Heart left ventricle (tissue), 13 donors: Measurements from ENCODE around the gene MAGI2.

Source experiments
- POLR2A ChIP-seq, 2 donors: fragments of 450-650 bp; IDR thresholded peaks; one replicate each; pipeline ENCODE4 v1.6.1; 2017; ENCODE audit warnings: antibody characterized with exemption in 2 of 2, mild to moderate bottlenecking in 2 of 2, moderate library complexity in 2 of 2
- TF ChIP-seq, protein P1 (sequence below), 12 donors: fragments of 200-600 bp; sonication (generic) in 4 of 12; IDR thresholded peaks; one replicate each; pipeline versions ENCODE4 v1.5.0 to v1.8.0; 2018 to 2022; ENCODE audit warnings: antibody characterized with exemption in 12 of 12, mild to moderate bottlenecking in 5 of 12
- donor health status: ischemic (EF 13 %, LVEDD 7.1; RV severe dilation, severe dysfunction).
- donor health status: DM: no; HTN: yes; CAD: no.
- donor health status: DM: no; HTN: no; CAD: no.
- donor health status: ischemic (EF 25% LVEDD 6.9; RV normal size, moderate dysfunction).
- donor health status: ischemic (EF 25% LVEDD 5.7; RV mildly dilated, moderate dysfunction).
- donor health status: ischemic (EF 35%, LVEDD 5.7; RV mildly dilated, moderate dysfunction).
- donor health status: nonischemic (EF 11% LVEDD 7.7; RV severe dilation, severe dysfunction).
- donor health status: DM: yes; HTN: yes; CAD: no.
- donor health status: PGD.
- donor health status: ischemic (EF 29% LVEDD 5.4; RV normal size, mild dysfunction).
- donor health status: nonischemic (EF 23%, LVEDD 6.1; RV moderate dilation, normal function).

DNA sequence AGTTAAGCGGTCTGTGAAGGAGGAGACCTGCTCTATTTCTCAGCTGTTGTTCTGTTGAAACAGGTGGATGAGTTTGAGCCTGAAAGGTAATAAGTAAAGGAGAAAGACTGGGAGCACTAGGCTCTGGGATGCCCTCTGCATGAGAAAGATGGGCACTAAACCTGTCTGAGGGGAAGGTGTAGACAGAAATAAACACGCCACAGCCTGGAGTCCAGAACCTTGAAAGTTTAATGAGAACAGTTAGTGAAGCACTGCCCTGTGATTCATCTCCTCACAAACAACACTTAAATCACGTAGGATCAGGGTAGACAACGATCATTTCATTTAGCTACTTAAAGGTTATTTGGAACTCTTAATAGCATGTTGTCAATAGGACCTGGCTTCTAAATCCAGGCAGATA is 1461.8 kb downstream of the MAGI2 start:
- TF ChIP-seq, protein P1, sequence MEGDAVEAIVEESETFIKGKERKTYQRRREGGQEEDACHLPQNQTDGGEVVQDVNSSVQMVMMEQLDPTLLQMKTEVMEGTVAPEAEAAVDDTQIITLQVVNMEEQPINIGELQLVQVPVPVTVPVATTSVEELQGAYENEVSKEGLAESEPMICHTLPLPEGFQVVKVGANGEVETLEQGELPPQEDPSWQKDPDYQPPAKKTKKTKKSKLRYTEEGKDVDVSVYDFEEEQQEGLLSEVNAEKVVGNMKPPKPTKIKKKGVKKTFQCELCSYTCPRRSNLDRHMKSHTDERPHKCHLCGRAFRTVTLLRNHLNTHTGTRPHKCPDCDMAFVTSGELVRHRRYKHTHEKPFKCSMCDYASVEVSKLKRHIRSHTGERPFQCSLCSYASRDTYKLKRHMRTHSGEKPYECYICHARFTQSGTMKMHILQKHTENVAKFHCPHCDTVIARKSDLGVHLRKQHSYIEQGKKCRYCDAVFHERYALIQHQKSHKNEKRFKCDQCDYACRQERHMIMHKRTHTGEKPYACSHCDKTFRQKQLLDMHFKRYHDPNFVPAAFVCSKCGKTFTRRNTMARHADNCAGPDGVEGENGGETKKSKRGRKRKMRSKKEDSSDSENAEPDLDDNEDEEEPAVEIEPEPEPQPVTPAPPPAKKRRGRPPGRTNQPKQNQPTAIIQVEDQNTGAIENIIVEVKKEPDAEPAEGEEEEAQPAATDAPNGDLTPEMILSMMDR (IDR thresholded peaks at IDR 0.05): no peak
- TF ChIP-seq POLR2A (IDR thresholded peaks at IDR 0.05): no peak
